CD14-positive monocyte (primary cell): ENCODE results near the gene ACSF3. TPM values are rescaled to one million over a fixed set of nuclear protein-coding genes. Genes with fewer than 3 reads are reported as not detected.

Experiments
- DNase-seq, 3 donors: peaks; one replicate each; pipeline ENCODE4 v3.0.0-alpha.2; 2011 to 2022
- H2AFZ ChIP-seq: 2 replicates; pipeline ENCODE4 v1.6.0; 2012; ENCODE audit warnings: mild to moderate bottlenecking, low read depth, low read length, inconsistent platforms; ENCODE audit not compliant: insufficient read depth, poor library complexity, severe bottlenecking
- H3K27ac ChIP-seq, 2 donors: 1 replicate in 1 of 2; 2 replicates in 1 of 2; pipeline ENCODE4 v1.5.1; 2012 to 2013; ENCODE audit warnings: low read length in 2 of 2, control low read depth in 1 of 2, inconsistent platforms in 1 of 2, low read depth in 1 of 2, mild to moderate bottlenecking in 1 of 2
- H3K27me3 ChIP-seq, 2 donors: one replicate each; pipeline versions ENCODE4 v1.6.0 to v1.6.1; 2011 to 2013; ENCODE audit warnings: low read length in 2 of 2; ENCODE audit not compliant: control insufficient read depth in 2 of 2, insufficient read depth in 2 of 2
- H3K36me3 ChIP-seq, 2 donors: replicated peaks in 1 of 2; 1 replicate in 1 of 2; 2 replicates in 1 of 2; pipeline versions ENCODE4 v1.5.1 to v1.6.1; 2012 to 2013; ENCODE audit warnings: low read length in 2 of 2, control low read depth in 1 of 2, inconsistent platforms in 1 of 2, mild to moderate bottlenecking in 1 of 2; ENCODE audit not compliant: insufficient read depth in 2 of 2, control insufficient read depth in 1 of 2
- H3K4me1 ChIP-seq, 2 donors: 1 replicate in 1 of 2; 2 replicates in 1 of 2; pipeline versions ENCODE4 v1.5.1 to v1.6.1; 2012 to 2013; ENCODE audit warnings: low read length in 2 of 2, control low read depth in 1 of 2, inconsistent platforms in 1 of 2, mild to moderate bottlenecking in 1 of 2, moderate library complexity in 1 of 2; ENCODE audit not compliant: insufficient read depth in 2 of 2, control insufficient read depth in 1 of 2
- H3K4me2 ChIP-seq: replicated peaks from 2 replicates; pipeline ENCODE3; 2012; ENCODE audit warnings: low read length, moderate library complexity, mild to moderate bottlenecking; ENCODE audit not compliant: poor library complexity, severe bottlenecking; ENCODE audit errors: extremely low read depth
- H3K4me3 ChIP-seq, 3 experiments: fragments of 200-600 bp in 1 of 3; sonication (generic) in 1 of 3; replicated peaks in 1 of 3; 1 replicate in 2 of 3; 2 replicates in 1 of 3; pipeline ENCODE4 v1.5.1; 2011 to 2013; ENCODE audit warnings: low read length in 3 of 3, mild to moderate bottlenecking in 3 of 3, control low read depth in 2 of 3, low read depth in 2 of 3, inconsistent platforms in 1 of 3, moderate library complexity in 1 of 3
- H3K79me2 ChIP-seq: 2 replicates; pipeline ENCODE4 v1.6.0; 2012; ENCODE audit warnings: mild to moderate bottlenecking, control low read depth, inconsistent platforms, low read length, moderate library complexity; ENCODE audit not compliant: insufficient read depth
- H3K9ac ChIP-seq: 2 replicates; pipeline ENCODE4 v1.6.0; 2017; ENCODE audit warnings: low read length, mild to moderate bottlenecking; ENCODE audit not compliant: insufficient read depth, poor library complexity, severe bottlenecking
- H3K9me3 ChIP-seq, 2 donors: replicated peaks in 1 of 2; 1 replicate in 1 of 2; 2 replicates in 1 of 2; pipeline versions ENCODE4 v1.5.1 to v1.6.1; 2012 to 2013; ENCODE audit warnings: low read length in 2 of 2, control low read depth in 1 of 2; ENCODE audit not compliant: control insufficient read depth in 1 of 2, insufficient read depth in 1 of 2
- H4K20me1 ChIP-seq: 2 replicates; pipeline ENCODE4 v1.6.0; 2012; ENCODE audit warnings: mild to moderate bottlenecking, low read length, control low read depth, moderate library complexity; ENCODE audit not compliant: insufficient read depth
- H3K27ac Mint-ChIP-seq, 7 donors: one replicate each; pipeline ENCODE4 v1.8.0; 2020; ENCODE audit warnings: mild to moderate bottlenecking in 7 of 7, mixed read lengths in 7 of 7, moderate library complexity in 6 of 7, inconsistent platforms in 2 of 7
- H3K27me3 Mint-ChIP-seq, 3 donors: one replicate each; pipeline ENCODE4 v1.8.0; 2021 to 2022; ENCODE audit warnings: low read depth in 3 of 3, mild to moderate bottlenecking in 3 of 3, mixed read lengths in 3 of 3, moderate library complexity in 3 of 3, inconsistent platforms in 1 of 3
- H3K36me3 Mint-ChIP-seq, 2 donors: one replicate each; pipeline ENCODE4 v1.8.0; 2020; ENCODE audit warnings: mixed read lengths in 2 of 2, inconsistent platforms in 1 of 2, mild to moderate bottlenecking in 1 of 2
- H3K4me1 Mint-ChIP-seq: one replicate; pipeline ENCODE4 v1.8.0; 2020; ENCODE audit warnings: mild to moderate bottlenecking, mixed read lengths
- H3K4me3 Mint-ChIP-seq, 2 donors: one replicate each; pipeline ENCODE4 v1.8.0; 2020; ENCODE audit warnings: mild to moderate bottlenecking in 2 of 2, mixed read lengths in 2 of 2, moderate library complexity in 1 of 2
- H3K9me3 Mint-ChIP-seq, 7 donors: one replicate each; pipeline ENCODE4 v1.8.0; 2020 to 2022; ENCODE audit warnings: mixed read lengths in 7 of 7, mild to moderate bottlenecking in 6 of 7, moderate library complexity in 6 of 7, inconsistent platforms in 2 of 7
- WGBS: methylation state at CpG from one replicate; pipeline ENCODE4 v1.1.5; 2013; ENCODE audit warnings: missing lambda C conversion rate; ENCODE audit not compliant: insufficient coverage; 5-methylcytosine and 5-hydroxymethylcytosine counted together
- intact Hi-C, 2 donors: fragments of 100-400 bp; cut with micrococcal nuclease; formaldehyde crosslinking; loops; one replicate each; pipeline versions ENCODE4 v1.15.0 to v1.15.1; 2023
- polyA plus RNA-seq, 3 donors: library from polyadenylated mRNA; depleted of rRNA in 1 of 3; unstranded in 2 of 3; stranded (reverse) in 1 of 3; fragments of 300-500 nt in 2 of 3; fragments of >200 nt in 1 of 3; fragmentation: Illumina TruSeq in 2 of 3; gene quantifications; 1 replicate in 2 of 3; 2 replicates in 1 of 3; pipeline ENCODE4 v1.2.3, GENCODE V29; 2012 to 2021
- TF ChIP-seq, protein P1 (sequence below): fragments of 200-600 bp; IDR thresholded peaks from one replicate; pipeline ENCODE4 v1.8.0; 2022; ENCODE audit warnings: antibody characterized with exemption, mild to moderate bottlenecking

ACSF3 gene
- polyA plus RNA-seq, 3 donors: 23.5 to 26.7 (median 26.4) TPM

- Mint-ChIP-seq H3K27me3 (peaks cover 4 to 8% (median 7%) of the 10 kb centered on the region in 3 donors), H3K27ac (peak overlapping the region in 1 of 7 donors; percentile 47), H3K9me3 (peaks cover 0 to 3% (median 0%) of the 10 kb centered on the region in 7 donors), H3K36me3 (no peaks in the 10 kb centered on the region), H3K4me1 (peaks cover 10% of the 10 kb centered on the region), H3K4me3 (peak overlapping the region in 1 of 2 donors; percentile 46)
- no peak overlapping the region for H3K4me2 ChIP-seq
- TF ChIP-seq, protein P1, sequence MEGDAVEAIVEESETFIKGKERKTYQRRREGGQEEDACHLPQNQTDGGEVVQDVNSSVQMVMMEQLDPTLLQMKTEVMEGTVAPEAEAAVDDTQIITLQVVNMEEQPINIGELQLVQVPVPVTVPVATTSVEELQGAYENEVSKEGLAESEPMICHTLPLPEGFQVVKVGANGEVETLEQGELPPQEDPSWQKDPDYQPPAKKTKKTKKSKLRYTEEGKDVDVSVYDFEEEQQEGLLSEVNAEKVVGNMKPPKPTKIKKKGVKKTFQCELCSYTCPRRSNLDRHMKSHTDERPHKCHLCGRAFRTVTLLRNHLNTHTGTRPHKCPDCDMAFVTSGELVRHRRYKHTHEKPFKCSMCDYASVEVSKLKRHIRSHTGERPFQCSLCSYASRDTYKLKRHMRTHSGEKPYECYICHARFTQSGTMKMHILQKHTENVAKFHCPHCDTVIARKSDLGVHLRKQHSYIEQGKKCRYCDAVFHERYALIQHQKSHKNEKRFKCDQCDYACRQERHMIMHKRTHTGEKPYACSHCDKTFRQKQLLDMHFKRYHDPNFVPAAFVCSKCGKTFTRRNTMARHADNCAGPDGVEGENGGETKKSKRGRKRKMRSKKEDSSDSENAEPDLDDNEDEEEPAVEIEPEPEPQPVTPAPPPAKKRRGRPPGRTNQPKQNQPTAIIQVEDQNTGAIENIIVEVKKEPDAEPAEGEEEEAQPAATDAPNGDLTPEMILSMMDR: no peak
- H3K79me2 ChIP-seq: no peaks in the 10 kb centered on the region
- intact Hi-C loops: no loop called here
- no peak overlapping the region for H3K4me3 ChIP-seq
- no peak overlapping the region for H2AFZ ChIP-seq
- H3K9me3 ChIP-seq: peaks cover 0 to under 1% of the 10 kb centered on the region in 2 donors
- no peaks in the 10 kb centered on the region for H4K20me1 ChIP-seq
- no peak overlapping the region for H3K9ac ChIP-seq
- 80% methylated on average over 13 of the region's 13 CpGs for WGBS
- no peaks in the 10 kb centered on the region for H3K27me3 ChIP-seq
- H3K27ac ChIP-seq: no peak overlapping the region
- no peaks in the 10 kb centered on the region for H3K36me3 ChIP-seq
- no peaks in the 10 kb centered on the region for H3K4me1 ChIP-seq
- DNase-seq: no peak
These were observed 12.1 kb upstream of the ACSF3 start for GRCh38 chr16:89081556-89081955.

- Histone ChIP-seq H3K36me3 (no peaks in the 10 kb centered on the region), H4K20me1 (no peaks in the 10 kb centered on the region), H3K27ac (no peak overlapping the region), H3K79me2 (no peaks in the 10 kb centered on the region), H3K9me3 (no peaks in the 10 kb centered on the region), H2AFZ (no peak overlapping the region), H3K4me1 (no peaks in the 10 kb centered on the region), H3K4me3 (no peak overlapping the region), H3K27me3 (peaks cover 0 to 7% of the 10 kb centered on the region in 2 donors), H3K4me2 (no peak overlapping the region), H3K9ac (no peak overlapping the region)
- peaks cover 0 to 2% (median 0%) of the 10 kb centered on the region in 7 donors for H3K9me3 Mint-ChIP-seq
- H3K4me3 Mint-ChIP-seq: peak overlapping the region in 1 of 2 donors; percentile 19
- H3K27me3 Mint-ChIP-seq: peaks cover 2 to 15% (median 15%) of the 10 kb centered on the region in 3 donors
- TF ChIP-seq, protein P1: no peak
- peak overlapping the region in 3 of 7 donors; percentile 12 to 49 (median 15) for H3K27ac Mint-ChIP-seq
- 70% methylated on average over 10 of the region's 12 CpGs for WGBS
- no peaks in the 10 kb centered on the region for H3K36me3 Mint-ChIP-seq
- peaks cover 10% of the 10 kb centered on the region for H3K4me1 Mint-ChIP-seq
- intact Hi-C loops: no loop called here
- no peak for DNase-seq
These were observed 9.2 kb upstream of the ACSF3 start for GRCh38 chr16:89084411-89084810.
